HG03457 (cell line): ENCODE results near the gene ABHD1.

Experiments used
- ATAC-seq: cut with Tn5 transposase; IDR thresholded peaks from one replicate; pipeline ENCODE4 v1.9.1; 2021; ENCODE audit warnings: moderate number of reproducible peaks; ENCODE audit not compliant: unreplicated experiment

The ABHD1 gene

DNA sequence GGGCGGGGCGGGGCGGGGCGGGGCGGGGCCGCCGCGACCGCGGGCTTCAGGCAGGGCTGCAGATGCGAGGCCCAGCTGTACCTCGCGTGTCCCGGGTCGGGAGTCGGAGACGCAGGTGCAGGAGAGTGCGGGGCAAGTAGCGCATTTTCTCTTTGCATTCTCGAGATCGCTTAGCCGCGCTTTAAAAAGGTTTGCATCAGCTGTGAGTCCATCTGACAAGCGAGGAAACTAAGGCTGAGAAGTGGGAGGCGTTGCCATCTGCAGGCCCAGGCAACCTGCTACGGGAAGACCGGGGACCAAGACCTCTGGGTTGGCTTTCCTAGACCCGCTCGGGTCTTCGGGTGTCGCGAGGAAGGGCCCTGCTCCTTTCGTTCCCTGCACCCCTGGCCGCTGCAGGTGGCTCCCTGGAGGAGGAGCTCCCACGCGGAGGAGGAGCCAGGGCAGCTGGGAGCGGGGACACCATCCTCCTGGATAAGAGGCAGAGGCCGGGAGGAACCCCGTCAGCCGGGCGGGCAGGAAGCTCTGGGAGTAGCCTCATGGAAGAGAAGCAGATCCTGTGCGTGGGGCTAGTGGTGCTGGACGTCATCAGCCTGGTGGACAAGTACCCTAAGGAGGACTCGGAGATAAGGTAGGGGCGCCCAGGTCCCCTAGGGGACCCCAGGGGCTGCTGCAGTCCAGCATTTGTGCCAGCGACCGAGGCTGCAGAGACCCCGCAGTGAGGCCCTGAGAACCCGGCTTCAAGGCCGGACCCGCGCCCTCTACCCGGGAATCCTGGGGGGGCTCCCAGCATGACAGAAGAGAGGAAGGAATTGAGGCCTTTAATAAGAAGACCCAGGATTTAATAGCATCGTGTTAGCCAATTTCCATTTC, 36.7 kb upstream of the ABHD1 start, which contains the start of gene KHK:
Gene KHK, plus strand, starts transcription at position 49 of the 870 bp plus-strand sequence. Its CDS starts 488 bp downstream, at position 537.
- ATAC-seq = no peak

DNA sequence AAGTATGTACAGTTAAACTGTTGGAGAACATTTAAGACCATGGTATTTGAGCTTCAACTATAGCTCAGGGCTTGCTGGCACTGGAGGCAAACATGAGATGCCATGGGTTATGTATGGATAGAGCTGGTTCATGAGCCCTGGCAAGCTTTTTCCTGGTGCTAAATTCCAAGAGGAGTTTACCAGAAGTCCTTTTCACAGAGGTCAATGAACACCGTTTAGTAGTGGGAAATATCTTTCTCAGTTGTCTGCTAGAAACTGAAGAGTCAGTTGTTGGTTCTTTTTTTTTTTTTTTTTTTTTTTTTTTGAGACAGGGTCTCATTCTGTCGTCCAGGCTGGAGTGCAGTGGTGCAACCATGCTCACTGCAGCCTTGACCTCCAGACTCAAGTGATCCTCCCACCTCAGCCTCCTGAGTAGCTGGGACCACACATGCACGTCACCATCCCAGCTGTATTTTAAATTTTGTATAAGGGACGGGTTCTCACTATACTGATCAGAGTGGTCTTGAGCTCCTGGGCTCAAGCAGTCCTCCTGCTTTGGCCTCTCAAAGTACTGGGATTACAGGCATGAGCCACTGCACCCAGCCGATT, 35.7 kb upstream of the ABHD1 start:
- ATAC-seq = no peak

DNA sequence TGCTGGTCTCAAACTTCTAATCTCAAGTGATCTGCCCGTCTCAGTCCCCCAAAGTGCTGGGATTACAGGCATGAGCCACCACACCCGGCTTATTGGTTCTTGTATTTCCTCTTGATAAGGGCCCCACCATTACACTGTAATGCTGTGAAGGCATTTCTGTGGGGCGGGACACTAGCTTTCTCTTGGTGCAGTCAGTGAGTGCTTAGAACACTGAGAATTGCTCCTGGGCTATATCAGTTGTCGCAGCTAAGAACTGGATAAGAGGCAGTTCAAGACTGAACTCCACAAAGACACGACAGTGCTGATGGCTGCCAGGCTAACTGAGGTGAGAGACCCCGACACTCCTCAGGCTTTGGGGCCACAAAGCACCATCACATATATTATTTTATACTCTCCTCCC, 35.0 kb upstream of the ABHD1 start:
- no peak for ATAC-seq

DNA sequence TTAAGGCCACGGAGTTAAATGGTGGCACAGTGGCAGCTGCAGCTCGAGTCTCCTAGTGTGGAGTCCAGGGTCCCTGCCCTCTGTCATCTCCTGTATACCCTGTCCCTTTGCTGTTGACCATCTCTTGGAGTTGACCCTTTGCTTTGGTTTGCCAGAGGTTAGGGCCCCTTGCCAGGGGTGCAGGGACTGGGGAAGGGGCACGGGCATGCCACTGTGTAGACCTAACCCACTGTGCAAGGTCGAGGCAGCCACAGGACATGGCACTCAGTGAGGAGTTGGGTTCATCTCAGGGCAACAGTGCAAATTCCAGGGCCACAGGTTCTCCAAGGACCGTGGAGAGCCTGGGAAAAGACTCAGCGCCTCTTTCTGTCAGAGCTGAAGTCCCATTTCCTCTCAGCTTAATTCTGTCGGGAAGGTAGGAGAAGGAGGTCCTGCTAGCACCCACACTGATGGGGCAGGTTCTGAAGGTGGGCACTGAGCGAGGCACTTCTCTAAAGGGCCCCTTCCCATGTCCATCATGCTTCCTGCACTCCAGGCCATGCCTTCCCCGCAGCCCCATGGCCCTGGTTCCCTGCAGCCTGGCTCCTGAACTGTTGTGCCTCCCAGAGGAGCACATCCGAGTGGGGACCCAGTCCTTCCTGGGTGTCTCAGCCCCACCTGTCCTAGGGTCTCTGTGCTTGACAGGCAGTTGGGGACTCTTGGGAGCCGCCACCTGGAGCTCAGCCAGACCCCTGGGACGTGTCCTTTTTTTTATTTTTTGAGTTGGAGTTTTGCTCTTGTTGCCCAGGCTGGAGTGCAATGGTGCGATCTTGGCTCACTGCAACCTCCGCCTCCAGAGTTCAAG, 34.3 kb upstream of the ABHD1 start:
- no peak for ATAC-seq

DNA sequence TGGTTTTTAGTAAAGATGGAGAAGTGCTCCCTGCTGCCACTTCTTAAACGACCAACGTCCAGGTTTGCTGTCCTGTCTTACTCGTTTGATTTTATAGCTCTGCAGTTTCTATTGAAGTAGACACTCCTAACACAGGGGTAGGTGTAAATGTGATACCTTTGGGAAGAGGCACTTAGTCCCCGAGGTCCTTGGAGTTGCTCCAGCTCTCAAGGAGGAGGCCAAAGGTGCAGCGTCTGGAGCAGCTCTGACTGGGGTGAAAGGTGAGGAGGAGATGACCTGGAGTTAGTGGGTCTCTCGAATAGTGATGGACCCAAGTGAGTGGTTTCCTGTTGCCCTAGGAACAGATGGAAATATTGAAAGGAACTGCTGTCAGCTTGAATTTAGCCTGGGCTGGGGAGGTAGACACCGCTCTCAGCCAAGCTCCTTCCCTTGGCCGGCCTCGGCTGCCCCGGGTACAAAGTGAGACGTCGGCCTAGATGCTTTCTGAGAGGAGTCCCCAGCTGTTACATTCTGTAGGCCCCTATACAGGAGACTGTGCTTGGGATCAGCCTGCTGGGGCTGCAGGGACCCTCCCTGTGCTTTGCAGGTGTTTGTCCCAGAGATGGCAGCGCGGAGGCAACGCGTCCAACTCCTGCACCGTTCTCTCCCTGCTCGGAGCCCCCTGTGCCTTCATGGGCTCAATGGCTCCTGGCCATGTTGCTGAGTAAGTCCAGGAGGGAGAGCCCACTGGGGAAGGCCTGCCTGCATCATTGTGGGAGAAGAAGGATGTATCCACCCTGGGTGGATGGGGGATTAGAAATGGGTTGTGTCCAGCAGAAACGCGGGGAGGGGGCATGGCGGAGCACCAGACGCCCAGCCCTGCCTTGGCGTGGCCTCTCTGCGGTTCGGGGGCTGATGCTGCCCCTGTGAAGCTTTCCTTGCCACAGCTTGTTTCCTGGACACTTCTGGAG, 31.6 kb upstream of the ABHD1 start:
- ATAC-seq = no peak

DNA sequence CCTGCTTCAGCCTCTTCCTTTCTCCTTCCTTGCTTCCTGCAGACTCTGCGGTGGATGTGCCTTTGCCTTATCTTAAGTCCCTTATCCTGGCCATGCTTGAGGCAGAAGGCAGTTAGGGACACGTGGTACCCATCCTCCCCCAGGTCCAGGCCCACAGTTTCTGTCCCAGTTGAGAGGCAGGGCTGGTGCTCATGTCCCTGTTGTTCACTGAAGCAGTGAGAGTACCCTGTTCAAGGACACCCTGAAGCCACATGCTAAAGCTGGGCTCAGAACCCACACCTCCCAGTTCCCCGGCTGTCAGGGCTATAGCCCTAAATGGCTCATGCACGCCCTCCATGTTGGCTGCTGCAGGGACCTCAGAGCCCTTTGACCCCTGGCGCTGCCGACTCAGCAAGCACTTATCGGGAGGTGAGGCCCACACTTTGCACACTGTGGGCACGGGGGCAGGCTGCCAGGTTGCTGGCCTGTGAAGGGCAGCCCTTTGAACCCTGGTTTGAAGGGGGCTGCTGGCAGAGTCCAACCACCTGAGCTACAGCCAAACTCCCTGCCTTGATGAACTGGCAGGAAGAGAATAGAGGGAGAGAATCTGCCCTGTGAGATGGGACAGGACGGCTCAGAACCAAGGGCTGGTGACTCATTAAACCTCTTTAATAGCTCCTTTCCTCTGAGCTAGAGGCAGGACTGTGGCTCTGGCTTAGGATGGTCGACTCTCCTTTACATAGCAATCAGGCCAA, 30.8 kb upstream of the ABHD1 start:
- no peak for ATAC-seq

DNA sequence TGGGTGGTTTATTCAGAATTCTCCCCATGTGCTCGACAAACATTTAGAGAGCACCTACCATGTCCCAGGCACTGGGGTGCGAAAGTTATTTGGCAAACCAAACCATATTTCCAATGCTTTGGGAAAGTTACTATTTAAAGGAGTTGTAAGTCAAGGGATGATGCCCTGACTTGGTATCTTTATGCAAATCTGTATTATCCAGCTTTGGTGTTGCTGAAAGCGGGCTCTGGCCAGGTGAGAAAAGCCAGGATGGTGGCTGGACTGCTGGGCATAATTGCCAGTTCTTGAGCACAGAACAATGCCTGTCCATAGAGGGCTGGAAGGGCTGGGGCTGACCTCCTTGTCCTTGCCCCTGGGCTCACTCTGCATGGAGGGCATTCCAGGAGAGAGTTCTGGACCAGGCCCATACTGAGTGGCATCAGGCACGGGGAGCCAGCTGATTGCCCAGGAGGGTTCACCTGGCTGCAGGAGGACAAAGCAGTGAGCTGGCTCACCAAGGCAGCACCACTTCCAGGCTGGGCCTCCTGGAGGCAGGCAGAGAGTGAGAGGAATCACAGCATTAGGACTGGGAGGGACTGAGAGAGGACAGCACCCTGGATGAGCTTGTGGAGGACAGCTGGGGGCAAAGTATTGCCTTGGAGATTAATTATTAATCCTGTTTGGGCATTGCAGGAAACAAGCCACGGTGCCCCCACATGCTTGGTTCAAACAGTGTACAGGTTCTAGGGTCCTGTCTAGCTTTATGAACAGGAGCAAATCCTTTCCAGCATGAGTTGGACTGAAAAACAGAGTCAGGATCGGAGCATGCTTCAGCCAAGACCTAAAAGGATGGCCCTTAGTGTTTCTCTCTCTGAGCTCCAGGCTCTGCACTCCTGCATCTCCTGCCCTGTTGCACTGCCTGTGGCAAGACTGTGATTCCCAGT, 29.9 kb upstream of the ABHD1 start:
- ATAC-seq = no peak

DNA sequence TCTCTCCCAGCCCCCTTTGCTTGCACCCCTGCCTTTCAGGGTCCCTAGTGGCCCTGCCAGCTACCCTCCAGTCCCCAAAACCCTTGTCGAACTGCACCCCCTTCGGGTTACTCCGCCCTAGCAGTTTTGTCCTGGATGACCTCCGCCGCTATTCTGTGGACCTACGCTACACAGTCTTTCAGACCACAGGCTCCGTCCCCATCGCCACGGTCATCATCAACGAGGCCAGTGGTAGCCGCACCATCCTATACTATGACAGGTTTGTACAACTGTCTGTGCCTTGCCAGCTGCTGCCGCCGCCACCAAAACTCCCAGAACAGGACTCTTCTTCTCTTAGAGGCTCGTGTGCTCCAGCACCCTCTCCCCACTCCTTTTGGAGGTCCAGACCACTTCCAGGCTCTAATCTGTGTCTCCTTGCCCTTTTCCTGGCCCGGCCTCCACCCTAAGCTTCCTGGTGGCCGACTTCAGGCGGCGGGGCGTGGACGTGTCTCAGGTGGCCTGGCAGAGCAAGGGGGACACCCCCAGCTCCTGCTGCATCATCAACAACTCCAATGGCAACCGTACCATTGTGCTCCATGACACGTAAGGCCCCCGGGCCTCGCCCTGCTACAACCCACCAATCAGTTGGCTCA, 29.1 kb upstream of the ABHD1 start:
- no peak for ATAC-seq

DNA sequence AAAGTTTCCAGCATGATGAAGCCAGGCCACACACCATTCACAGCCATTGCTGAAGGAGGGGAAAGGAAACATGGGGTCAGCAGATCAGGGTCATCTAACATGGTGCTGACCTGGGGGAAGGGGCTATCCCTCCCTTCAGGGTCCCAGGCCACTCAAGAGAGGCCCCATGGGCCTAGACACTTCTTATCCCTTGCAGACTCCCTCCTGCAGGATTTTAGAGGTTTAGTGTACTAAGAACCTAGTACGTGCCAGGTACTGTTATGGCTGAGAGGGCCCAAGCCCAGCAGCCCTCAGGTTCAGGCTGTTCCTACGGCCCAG, 28.2 kb upstream of the ABHD1 start:
- no peak for ATAC-seq

DNA sequence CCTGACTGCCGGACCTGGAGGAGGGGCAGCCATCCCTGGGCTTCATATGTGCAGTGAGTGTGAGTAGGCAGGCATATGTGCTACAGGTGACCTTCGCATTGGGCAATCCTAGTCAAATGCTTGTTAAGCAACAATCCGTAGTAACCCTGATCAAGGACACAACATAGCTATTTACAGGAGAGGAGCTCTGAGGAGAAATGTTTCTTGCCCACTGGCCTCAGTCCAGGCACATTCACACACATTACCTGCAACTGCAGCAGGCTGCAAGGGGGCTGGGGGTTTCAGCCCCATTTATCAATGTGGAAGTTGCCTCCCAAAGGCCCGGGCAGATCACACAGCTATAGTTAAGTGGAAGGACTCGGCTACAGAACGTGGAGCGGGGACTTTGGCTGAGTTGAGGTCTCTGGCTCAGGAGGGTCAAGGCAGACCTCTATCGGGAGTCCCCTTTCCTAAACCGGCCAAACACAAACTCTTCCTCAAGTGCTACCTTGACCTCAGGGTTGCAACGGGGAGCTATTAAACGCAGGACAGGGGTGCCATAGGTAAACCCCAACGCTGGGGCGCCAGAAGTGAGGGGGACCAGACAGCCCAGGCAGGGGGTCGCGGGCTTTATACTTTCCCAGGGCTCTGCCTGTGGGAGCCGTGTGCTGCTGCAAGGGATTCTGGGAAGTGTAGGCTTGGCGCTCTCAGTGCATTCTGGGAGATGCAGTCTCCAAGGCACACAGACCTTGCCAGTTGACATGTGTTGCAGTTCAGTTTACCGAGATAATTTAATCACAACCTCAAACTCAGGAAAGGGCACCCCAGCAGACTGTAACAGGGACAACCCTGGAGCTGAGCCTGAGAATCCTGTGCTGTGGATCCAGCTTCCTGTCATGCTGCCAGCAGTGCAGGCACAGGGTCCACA, 27.6 kb upstream of the ABHD1 start:
- ATAC-seq = no peak

DNA sequence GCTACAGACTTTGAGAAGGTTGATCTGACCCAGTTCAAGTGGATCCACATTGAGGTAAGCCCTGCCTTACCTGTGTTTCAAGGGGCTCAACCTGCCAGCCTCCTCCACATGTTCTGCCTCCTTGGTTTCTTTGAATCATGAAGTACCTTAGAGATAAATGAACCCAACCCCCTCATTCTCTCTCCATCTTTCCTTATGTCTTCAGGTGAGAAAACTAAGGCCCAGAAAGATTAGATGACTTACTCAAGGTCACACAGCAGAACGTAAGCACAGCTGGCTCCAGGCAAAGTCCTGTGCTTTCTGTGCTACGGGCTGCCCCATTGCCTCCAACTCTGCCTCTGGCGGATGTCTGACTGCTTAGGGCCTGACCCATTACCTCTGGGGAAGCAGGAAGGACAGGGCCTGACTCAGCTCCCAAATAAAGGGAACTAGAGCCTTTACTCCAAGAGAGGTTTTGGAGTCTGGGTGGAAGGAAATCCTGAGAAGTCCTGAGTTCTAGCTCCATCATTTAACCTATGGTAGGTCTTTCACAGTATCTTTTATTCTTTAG, 26.8 kb upstream of the ABHD1 start:
- no peak for ATAC-seq

DNA sequence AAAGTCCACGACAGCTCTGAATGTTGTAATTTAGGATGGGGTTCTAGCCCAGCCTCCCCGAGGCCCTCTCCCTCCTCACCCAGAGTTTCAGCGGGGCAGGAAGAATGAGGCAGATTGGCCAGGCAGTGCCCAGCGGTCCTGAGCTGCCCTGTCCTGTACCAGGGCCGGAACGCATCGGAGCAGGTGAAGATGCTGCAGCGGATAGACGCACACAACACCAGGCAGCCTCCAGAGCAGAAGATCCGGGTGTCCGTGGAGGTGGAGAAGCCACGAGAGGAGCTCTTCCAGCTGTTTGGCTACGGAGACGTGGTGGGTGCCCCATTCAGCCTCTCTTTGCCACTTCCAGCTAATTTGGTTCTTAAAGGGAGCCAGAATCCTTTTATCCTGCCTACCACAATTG, 26.3 kb upstream of the ABHD1 start:
- ATAC-seq = no peak

DNA sequence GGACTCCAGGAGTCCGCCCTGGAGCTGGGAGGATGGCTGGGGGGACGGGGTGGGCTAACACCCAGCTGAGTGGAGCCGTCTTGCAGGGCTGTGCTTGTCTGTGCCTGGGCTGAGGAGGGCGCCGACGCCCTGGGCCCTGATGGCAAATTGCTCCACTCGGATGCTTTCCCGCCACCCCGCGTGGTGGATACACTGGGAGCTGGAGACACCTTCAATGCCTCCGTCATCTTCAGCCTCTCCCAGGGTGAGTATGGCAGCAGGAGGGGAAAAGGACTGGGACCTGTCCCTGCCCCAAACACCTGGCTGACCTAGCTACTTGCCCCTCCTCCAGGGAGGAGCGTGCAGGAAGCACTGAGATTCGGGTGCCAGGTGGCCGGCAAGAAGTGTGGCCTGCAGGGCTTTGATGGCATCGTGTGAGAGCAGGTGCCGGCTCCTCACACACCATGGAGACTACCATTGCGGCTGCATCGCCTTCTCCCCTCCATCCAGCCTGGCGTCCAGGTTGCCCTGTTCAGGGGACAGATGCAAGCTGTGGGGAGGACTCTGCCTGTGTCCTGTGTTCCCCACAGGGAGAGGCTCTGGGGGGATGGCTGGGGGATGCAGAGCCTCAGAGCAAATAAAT, 24.2 kb upstream of the ABHD1 start:
- ATAC-seq = no peak

DNA sequence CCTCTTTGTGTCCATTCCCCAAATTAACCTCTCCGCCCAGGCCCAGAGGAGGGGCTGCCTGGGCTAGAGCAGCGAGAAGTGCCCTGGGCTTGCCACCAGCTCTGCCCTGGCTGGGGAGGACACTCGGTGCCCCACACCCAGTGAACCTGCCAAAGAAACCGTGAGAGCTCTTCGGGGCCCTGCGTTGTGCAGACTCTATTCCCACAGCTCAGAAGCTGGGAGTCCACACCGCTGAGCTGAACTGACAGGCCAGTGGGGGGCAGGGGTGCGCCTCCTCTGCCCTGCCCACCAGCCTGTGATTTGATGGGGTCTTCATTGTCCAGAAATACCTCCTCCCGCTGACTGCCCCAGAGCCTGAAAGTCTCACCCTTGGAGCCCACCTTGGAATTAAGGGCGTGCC, 23.6 kb upstream of the ABHD1 start:
- no peak for ATAC-seq

DNA sequence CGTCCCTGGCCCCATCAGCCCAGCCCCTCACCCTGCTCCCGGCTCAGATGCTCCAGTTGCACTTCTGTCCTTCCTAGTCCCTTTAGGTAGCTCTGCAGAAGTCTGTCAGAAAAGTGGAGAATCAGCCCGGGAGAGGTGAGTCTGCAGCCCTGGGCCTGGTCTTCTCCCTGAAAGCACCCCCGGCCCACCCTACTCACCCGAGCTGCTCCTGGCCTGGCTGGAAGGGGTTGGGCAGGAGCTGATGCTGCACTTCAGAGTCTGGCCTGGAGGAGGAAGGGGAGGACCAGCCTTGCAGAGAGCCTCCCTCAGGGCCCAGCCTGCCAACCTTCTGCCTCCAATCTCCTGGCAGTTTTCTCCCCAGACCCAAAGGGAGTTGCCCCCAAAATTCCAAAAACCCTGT, 21.3 kb upstream of the ABHD1 start:
- no peak for ATAC-seq

DNA sequence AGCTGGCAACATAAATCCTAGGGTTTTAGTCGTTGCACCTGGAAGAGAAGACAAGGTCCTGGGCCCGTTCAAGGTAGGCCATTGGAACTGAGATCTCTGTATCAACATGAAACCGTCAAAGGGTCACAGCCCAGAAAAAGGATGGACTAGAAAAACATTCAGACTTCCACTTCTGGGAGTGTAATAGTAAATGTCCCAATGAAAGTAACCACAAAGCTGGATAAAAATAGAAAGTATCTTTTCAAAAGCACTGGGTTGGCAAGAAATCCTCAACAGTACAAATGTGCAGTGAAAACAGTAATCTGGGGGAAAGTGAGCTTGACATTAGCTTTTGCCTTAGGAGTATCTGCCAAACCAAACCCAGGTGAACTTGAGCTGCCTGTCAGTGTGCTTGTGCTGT, 17.6 kb upstream of the ABHD1 start:
- no peak for ATAC-seq

DNA sequence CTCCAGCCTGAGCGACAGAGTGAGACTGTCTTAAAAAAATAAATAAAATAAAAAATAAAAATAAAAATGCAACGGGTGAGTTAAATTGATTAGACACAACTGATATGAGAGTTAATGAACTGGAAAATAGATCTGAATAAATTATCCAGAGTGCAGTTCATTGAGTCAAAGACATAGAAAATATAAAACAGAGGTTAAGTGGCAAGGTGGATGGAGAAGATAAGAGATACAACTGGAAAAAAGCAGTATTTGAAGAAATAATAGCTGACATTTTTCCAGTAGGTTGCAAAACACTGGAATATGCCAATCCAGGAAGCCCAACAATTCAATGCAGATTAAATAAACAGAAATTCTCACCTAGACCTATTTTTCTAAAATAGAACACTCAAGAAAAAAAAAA, 15.4 kb upstream of the ABHD1 start:
- ATAC-seq = no peak
